GM13977 (cell line): Measurements from ENCODE around the gene EPS8L3.

ENCODE experiments used
- DNase-seq: peaks from one replicate; pipeline ENCODE4 v3.0.0; 2012; ENCODE audit warnings: low spot score
- CTCF ChIP-seq: IDR thresholded peaks from 2 replicates; pipeline ENCODE4 v1.5.1; 2012; ENCODE audit warnings: mild to moderate bottlenecking, control low read depth; ENCODE audit not compliant: insufficient read depth; ENCODE audit errors: extremely low read depth, missing control alignments
- in situ Hi-C: fragments of 300-500 bp; cut with MboI; formaldehyde crosslinking; loops from one replicate; pipeline ENCODE4 v1.12.0; 2022; ENCODE audit warnings: low sequenced_read_pairs, low pct_unique_long_range_greater_than_20kb, mixed read lengths, inconsistent platforms; ENCODE audit not compliant: unreplicated experiment

EPS8L3 gene

GRCh38 chr1:109775398-109775797 is 11.7 kb upstream of the EPS8L3 start:
- TF ChIP-seq CTCF: no peak
- no peak for DNase-seq
- in situ Hi-C loops: loop anchor here (5.0 to 10.0 kb wide), 2 partner anchors 212 to 231 kb away; partner anchors contain the start of gene GNAI3

- DNase-seq: no peak
- no peak for TF ChIP-seq CTCF
- in situ Hi-C loops: loop anchor here (5.0 to 10.0 kb wide), 2 partner anchors 132 to 229 kb away; partner anchors contain the start of gene GNAI3
These were observed 10.3 kb upstream of the EPS8L3 start for GRCh38 chr1:109773900-109774485.

- peak; percentile 82 for DNase-seq
- peak; percentile 91 for TF ChIP-seq CTCF
- in situ Hi-C loops: loop anchor here (5.0 to 10.0 kb wide), 2 partner anchors 131 to 229 kb away; partner anchors contain the start of gene GNAI3
These were observed 9.6 kb upstream of the EPS8L3 start for GRCh38 chr1:109773203-109773899.

- in situ Hi-C loops: loop anchor here (5.0 to 10.0 kb wide), 2 partner anchors 130 to 228 kb away; partner anchors contain the start of gene GNAI3
- no peak for DNase-seq
- TF ChIP-seq CTCF: no peak
These were observed 9.0 kb upstream of the EPS8L3 start for GRCh38 chr1:109772658-109773202.

- in situ Hi-C loops: loop anchor here (5.0 to 10.0 kb wide), 2 partner anchors 130 to 227 kb away; partner anchors contain the start of gene GNAI3
- no peak for DNase-seq
- TF ChIP-seq CTCF: no peak
These were observed 8.3 kb upstream of the EPS8L3 start for GRCh38 chr1:109771712-109772657.

- no peak for TF ChIP-seq CTCF
- in situ Hi-C loops: loop anchor here (5.0 to 10.0 kb wide), 2 partner anchors 128 to 226 kb away; partner anchors contain the start of gene GNAI3
- DNase-seq: no peak
These were observed 6.8 kb upstream of the EPS8L3 start for GRCh38 chr1:109770331-109771095.
